GM18907 (cell line): ENCODE results near the gene PAFAH1B2.
A peak's percentile ranks its signal among the peaks of the same experiment; 100 is the strongest.

Source experiments
- ATAC-seq: cut with Tn5 transposase; IDR thresholded peaks from one replicate; pipeline ENCODE4 v1.9.1; 2021; ENCODE audit warnings: mild to moderate bottlenecking, moderate library complexity; ENCODE audit not compliant: unreplicated experiment

Gene PAFAH1B2

GRCh38 chr11:117187799-117188481, 43.9 kb downstream of the PAFAH1B2 start:
- no peak for ATAC-seq

GRCh38 chr11:117188620-117189081, 44.6 kb downstream of the PAFAH1B2 start:
- no peak for ATAC-seq

GRCh38 chr11:117189191-117189940, 45.3 kb downstream of the PAFAH1B2 start:
- ATAC-seq = peak; percentile 66

- ATAC-seq = no peak
Observed at GRCh38 chr11:117189941-117190544, 46.0 kb downstream of the PAFAH1B2 start.

GRCh38 chr11:117191680-117192400, 47.8 kb downstream of the PAFAH1B2 start:
- ATAC-seq = no peak

GRCh38 chr11:117192401-117192875, 48.4 kb downstream of the PAFAH1B2 start:
- no peak for ATAC-seq

- ATAC-seq = no peak
Observed at GRCh38 chr11:117193130-117194020, 49.3 kb downstream of the PAFAH1B2 start.

- ATAC-seq = no peak
Observed at GRCh38 chr11:117194267-117194666, 50.2 kb downstream of the PAFAH1B2 start.

GRCh38 chr11:117195258-117195657, 51.2 kb downstream of the PAFAH1B2 start:
- ATAC-seq = no peak

- ATAC-seq = no peak
Observed at GRCh38 chr11:117195761-117196160, 51.7 kb downstream of the PAFAH1B2 start.

GRCh38 chr11:117197006-117197405, 52.9 kb downstream of the PAFAH1B2 start:
- ATAC-seq = no peak

GRCh38 chr11:117197516-117198456, 53.7 kb downstream of the PAFAH1B2 start:
- ATAC-seq = no peak

- ATAC-seq = no peak
Observed at GRCh38 chr11:117198613-117199012, 54.5 kb downstream of the PAFAH1B2 start.

GRCh38 chr11:117199053-117199915, 55.2 kb downstream of the PAFAH1B2 start, which contains the start of gene TAGLN:
Gene TAGLN, plus strand, starts transcription at chr11:117199370. Its CDS starts 3,644 bp downstream, at chr11:117203014.
- no peak for ATAC-seq

GRCh38 chr11:117199916-117200812, 56.1 kb downstream of the PAFAH1B2 start:
- no peak for ATAC-seq

GRCh38 chr11:117200813-117201657, 56.9 kb downstream of the PAFAH1B2 start:
- no peak for ATAC-seq
